ENCODE data around the gene TRPV6.

GRCh38 chr7:142934056-142934455 lies 48.5 kb upstream of the TRPV6 start:
- TF ChIP-seq EP300 (IDR thresholded peaks at IDR 0.05) = no peak
- TF ChIP-seq CTCF (IDR thresholded peaks at IDR 0.05) = no peak

Data from ovary (tissue), 3 donors.